Neutrophil (primary cell): Measurements from ENCODE around the gene RAPGEF6.

ENCODE experiments used
- H3K27ac ChIP-seq: fragments of 200-600 bp; sonication (generic); 2 replicates; pipeline ENCODE4 v1.5.1; 2016; ENCODE audit warnings: mild to moderate bottlenecking, moderate library complexity
- H3K27me3 ChIP-seq: fragments of 200-600 bp; sonication (generic); 2 replicates; pipeline ENCODE4 v1.6.0; 2016; ENCODE audit warnings: mild to moderate bottlenecking
- H3K36me3 ChIP-seq: fragments of 200-600 bp; sonication (generic); 2 replicates; pipeline ENCODE4 v1.5.1; 2017
- H3K4me1 ChIP-seq, 2 experiments: fragments of 200-600 bp in 1 of 2; sonication (generic) in 1 of 2; 1 replicate in 1 of 2; 2 replicates in 1 of 2; pipeline versions ENCODE4 v1.5.1 to v1.6.1; 2013 to 2016; ENCODE audit warnings: low read depth in 1 of 2, low read length in 1 of 2, mild to moderate bottlenecking in 1 of 2, moderate library complexity in 1 of 2; ENCODE audit not compliant: control insufficient read depth in 1 of 2, insufficient read depth in 1 of 2
- H3K4me3 ChIP-seq, 2 experiments: fragments of 200-600 bp in 1 of 2; sonication (generic) in 1 of 2; 1 replicate in 1 of 2; 2 replicates in 1 of 2; pipeline ENCODE4 v1.5.1; 2013 to 2016; ENCODE audit warnings: low read depth in 1 of 2, low read length in 1 of 2, mild to moderate bottlenecking in 1 of 2, moderate library complexity in 1 of 2
- H3K9me3 ChIP-seq: fragments of 200-600 bp; sonication (generic); 2 replicates; pipeline ENCODE4 v1.5.1; 2016
- TF ChIP-seq, protein P1 (sequence below): fragments of 200-600 bp; sonication (generic); IDR thresholded peaks from 2 replicates; pipeline ENCODE4 v1.5.1; 2016; ENCODE audit warnings: antibody characterized with exemption

The RAPGEF6 gene

DNA sequence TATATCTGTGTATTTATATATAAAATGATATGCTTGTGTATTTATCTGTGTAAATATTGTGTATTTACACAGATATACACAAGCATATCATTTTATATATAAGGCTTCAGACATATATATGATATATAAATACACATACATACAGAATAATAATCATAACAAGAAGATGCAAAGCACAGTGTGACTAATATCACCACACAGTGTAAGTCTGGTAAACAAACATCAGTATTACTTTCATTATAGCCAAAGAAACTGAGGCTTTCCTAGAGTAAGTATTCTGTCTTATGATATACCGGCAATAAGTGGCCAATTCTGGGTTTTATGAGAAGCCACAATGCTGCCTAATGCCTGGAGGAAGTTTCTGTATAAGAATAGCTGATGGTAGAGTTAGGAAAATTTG is 29.9 kb upstream of the RAPGEF6 start:
- Histone ChIP-seq H3K36me3 (peaks cover 18% of the 10 kb centered on the region), H3K9me3 (no peaks in the 10 kb centered on the region), H3K27ac (no peak overlapping the region), H3K4me3 (no peak overlapping the region), H3K27me3 (no peaks in the 10 kb centered on the region), H3K4me1 (peaks cover 0 to 6% of the 10 kb centered on the region in 2 experiments)
- TF ChIP-seq, protein P1, sequence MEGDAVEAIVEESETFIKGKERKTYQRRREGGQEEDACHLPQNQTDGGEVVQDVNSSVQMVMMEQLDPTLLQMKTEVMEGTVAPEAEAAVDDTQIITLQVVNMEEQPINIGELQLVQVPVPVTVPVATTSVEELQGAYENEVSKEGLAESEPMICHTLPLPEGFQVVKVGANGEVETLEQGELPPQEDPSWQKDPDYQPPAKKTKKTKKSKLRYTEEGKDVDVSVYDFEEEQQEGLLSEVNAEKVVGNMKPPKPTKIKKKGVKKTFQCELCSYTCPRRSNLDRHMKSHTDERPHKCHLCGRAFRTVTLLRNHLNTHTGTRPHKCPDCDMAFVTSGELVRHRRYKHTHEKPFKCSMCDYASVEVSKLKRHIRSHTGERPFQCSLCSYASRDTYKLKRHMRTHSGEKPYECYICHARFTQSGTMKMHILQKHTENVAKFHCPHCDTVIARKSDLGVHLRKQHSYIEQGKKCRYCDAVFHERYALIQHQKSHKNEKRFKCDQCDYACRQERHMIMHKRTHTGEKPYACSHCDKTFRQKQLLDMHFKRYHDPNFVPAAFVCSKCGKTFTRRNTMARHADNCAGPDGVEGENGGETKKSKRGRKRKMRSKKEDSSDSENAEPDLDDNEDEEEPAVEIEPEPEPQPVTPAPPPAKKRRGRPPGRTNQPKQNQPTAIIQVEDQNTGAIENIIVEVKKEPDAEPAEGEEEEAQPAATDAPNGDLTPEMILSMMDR, result no peak

DNA sequence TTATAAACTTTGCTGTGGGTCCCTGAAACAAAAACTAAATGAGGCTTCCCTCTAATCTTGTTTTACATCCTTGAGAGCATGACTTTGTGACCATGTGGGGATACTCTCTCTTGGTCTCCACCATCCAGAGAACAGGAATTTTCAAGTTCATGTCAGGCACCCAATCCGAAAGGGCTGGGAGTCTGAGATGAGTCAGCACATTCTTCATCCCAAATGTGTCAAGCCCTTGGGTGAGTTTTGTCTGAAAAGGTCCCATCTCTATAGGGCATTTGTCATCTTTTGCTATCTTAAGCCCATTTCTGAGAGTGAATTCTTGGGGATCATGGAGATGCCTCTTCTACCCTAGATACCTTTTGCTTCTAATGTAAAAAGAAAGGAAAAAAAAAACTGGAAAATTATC is 26.9 kb upstream of the RAPGEF6 start:
- peaks cover 21% of the 10 kb centered on the region for H3K36me3 ChIP-seq
- H3K4me1 ChIP-seq, result peaks cover 12 to 13% of the 10 kb centered on the region in 2 experiments
- no peaks in the 10 kb centered on the region for H3K9me3 ChIP-seq
- peak overlapping the region; percentile 47 for H3K27ac ChIP-seq
- no peak overlapping the region for H3K4me3 ChIP-seq
- no peaks in the 10 kb centered on the region for H3K27me3 ChIP-seq
- TF ChIP-seq, protein P1, result no peak

DNA sequence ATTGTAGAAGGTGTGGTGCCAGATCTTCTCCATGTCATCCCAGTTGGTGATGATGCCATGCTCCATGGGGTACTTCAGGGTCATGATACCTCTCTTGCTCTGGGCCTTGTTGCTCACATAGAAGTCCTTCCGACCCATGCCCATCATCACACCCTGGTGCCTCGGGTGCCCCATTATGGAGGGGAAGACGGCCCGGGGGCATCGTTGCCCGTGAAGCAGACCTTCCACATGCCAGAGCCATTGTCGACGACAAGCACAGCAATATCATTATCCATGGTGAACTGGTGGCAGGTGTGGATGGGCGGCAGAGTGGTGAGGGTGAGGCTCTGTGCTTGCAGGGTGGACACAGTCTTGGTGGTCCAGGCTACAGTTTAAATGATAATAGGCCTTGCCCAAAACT is 24.8 kb upstream of the RAPGEF6 start:
- Histone ChIP-seq H3K36me3 (peaks cover 21% of the 10 kb centered on the region), H3K4me3 (no peak overlapping the region), H3K9me3 (no peaks in the 10 kb centered on the region), H3K27ac (peak overlapping the region; percentile 23), H3K4me1 (peaks cover 31 to 34% of the 10 kb centered on the region in 2 experiments), H3K27me3 (no peaks in the 10 kb centered on the region)
- TF ChIP-seq, protein P1, result no peak

DNA sequence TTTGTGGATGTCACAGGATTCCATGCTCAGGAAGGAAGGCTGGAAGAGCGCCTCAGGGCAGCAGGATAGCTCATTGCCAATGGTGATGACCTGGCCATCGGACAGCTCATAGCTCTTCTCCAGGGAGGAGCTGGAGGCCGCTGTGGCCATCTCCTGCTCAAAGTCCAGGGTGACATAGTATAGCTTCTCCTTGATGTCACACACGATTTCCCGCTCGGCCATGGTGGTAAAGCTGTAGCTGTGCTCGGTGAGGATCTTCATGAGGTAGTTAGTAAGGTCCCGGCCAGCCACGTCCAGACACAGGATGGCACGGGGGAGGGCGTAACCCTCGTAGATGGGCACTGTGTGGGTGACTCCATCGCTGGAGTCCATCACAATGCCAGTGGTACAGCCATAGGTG is 24.3 kb upstream of the RAPGEF6 start:
- Histone ChIP-seq H3K36me3 (peaks cover 21% of the 10 kb centered on the region), H3K27me3 (no peaks in the 10 kb centered on the region), H3K4me3 (no peak overlapping the region), H3K4me1 (peaks cover 37 to 40% of the 10 kb centered on the region in 2 experiments), H3K9me3 (no peaks in the 10 kb centered on the region), H3K27ac (no peak overlapping the region)
- TF ChIP-seq, protein P1, result no peak

DNA sequence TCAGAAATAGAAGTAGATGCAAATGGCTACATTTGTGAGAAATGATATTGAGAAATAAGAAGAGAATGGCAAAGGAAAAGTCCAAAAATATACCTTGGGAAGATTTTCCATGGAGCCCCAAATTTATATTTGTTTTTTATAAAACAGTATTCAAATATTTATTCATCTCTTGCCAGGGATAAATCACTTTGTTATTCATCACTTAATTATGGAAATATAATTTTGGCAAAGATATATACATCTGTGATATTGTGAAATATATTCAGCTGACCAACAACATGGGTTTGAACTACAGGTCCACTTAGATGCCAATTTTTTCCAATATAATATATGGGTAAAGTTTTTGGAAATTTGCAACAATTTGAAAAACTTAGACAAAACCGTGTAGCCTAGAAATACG is 19.7 kb upstream of the RAPGEF6 start:
- TF ChIP-seq, protein P1, result no peak
- H3K4me1 ChIP-seq, result peaks cover 44% of the 10 kb centered on the region in 2 experiments
- peak overlapping the region; percentile 56 for H3K4me3 ChIP-seq
- no peaks in the 10 kb centered on the region for H3K9me3 ChIP-seq
- H3K27me3 ChIP-seq, result no peaks in the 10 kb centered on the region
- peaks cover 17% of the 10 kb centered on the region for H3K36me3 ChIP-seq
- peak overlapping the region; percentile 93 for H3K27ac ChIP-seq

DNA sequence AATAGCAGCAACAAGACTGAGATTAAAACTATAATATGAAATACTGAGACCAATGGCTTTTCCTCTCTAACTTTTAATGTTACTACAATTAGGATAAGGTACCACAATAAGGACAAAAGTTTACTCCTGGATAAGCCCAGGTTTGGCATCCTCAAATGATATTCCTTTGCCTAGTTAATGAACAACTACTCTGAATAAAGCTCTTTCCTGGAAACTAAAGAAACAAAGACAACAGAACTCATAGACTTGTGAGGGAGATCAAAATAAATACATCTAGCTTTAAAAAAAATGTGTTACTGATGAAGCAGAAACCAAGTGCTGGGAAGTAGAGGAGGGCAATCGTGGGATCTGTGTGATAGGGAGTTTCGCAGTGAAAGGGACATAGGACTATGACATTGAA is 19.3 kb upstream of the RAPGEF6 start:
- peaks cover 12% of the 10 kb centered on the region for H3K36me3 ChIP-seq
- peak overlapping the region; percentile 93 for H3K27ac ChIP-seq
- H3K27me3 ChIP-seq, result no peaks in the 10 kb centered on the region
- H3K4me3 ChIP-seq, result peak overlapping the region in 1 of 2 experiments; percentile 56
- peaks cover 44% of the 10 kb centered on the region in 2 experiments for H3K4me1 ChIP-seq
- H3K9me3 ChIP-seq, result no peaks in the 10 kb centered on the region
- TF ChIP-seq, protein P1, result no peak
